K562 (cell line): Measurements from ENCODE around the gene TUT1. TPM values are rescaled to one million over a fixed set of nuclear protein-coding genes. Genes with fewer than 3 reads are reported as not detected.

Experiments
- BCLAF1 ChIP-seq, 2 experiments: fragments of 450-650 bp in 1 of 2; IDR thresholded peaks; 2 replicates each; pipeline ENCODE4 v1.6.1; 2011 to 2017; ENCODE audit warnings: low read depth in 2 of 2, antibody characterized with exemption in 1 of 2, borderline replicate concordance in 1 of 2, low read length in 1 of 2, mild to moderate bottlenecking in 1 of 2, mixed read lengths in 1 of 2; ENCODE audit not compliant: control insufficient read depth in 1 of 2
- BCOR ChIP-seq: fragments of 450-650 bp; IDR thresholded peaks from 2 replicates; pipeline ENCODE4 v1.6.1; 2016
- E2F4 ChIP-seq: sonication (generic); formaldehyde crosslinking; IDR thresholded peaks from 2 replicates; pipeline ENCODE4 v1.8.0; 2022; ENCODE audit warnings: mild to moderate bottlenecking, low read depth, missing genetic modification reagents
- ELF4 ChIP-seq: fragments of 450-650 bp; formaldehyde crosslinking; IDR thresholded peaks from 2 replicates; pipeline ENCODE4 v1.4.0; 2022; ENCODE audit warnings: missing genetic modification characterization
- KDM2B ChIP-seq: fragments of 250-450 bp; sonication (Bioruptor Pico); IDR thresholded peaks from 2 replicates; pipeline ENCODE4 v1.8.0; 2021; ENCODE audit warnings: mild to moderate bottlenecking, moderate library complexity
- MNT ChIP-seq, 2 experiments: fragments of 450-650 bp; conservative IDR thresholded peaks; 2 replicates each; pipeline ENCODE4 v1.6.1; 2017; ENCODE audit warnings: mild to moderate bottlenecking in 2 of 2, moderate library complexity in 2 of 2
- MXI1 ChIP-seq: IDR thresholded peaks from 2 replicates; pipeline ENCODE4 v1.6.1; 2011; ENCODE audit warnings: low read depth, mild to moderate bottlenecking, improper control_type of control experiment, low read length
- PHF20 ChIP-seq: fragments of 450-650 bp; IDR thresholded peaks from 2 replicates; pipeline ENCODE4 v1.6.1; 2018; ENCODE audit not compliant: partially characterized antibody
- POLR2A ChIP-seq: fragments of 450-650 bp; conservative IDR thresholded peaks from 2 replicates; pipeline ENCODE4 v1.6.1; 2016
- RAD51 ChIP-seq: fragments of 450-650 bp; IDR thresholded peaks from 2 replicates; pipeline ENCODE4 v1.7.1; 2016; ENCODE audit warnings: low read depth, mild to moderate bottlenecking, borderline replicate concordance
- RBBP5 ChIP-seq: fragments of 200-600 bp; sonication (generic); IDR thresholded peaks from 2 replicates; pipeline ENCODE4 v1.6.1; 2012; ENCODE audit warnings: borderline replicate concordance, mild to moderate bottlenecking, low read length, control low read depth, inconsistent platforms; ENCODE audit not compliant: insufficient read depth, poor library complexity, severe bottlenecking
- RBM34 ChIP-seq: fragments of 200-400 bp; formaldehyde crosslinking; IDR thresholded peaks from 2 replicates; pipeline ENCODE4 v1.6.1; 2018; ENCODE audit warnings: low read length, borderline replicate concordance; ENCODE audit not compliant: insufficient read depth
- RFX5 ChIP-seq: IDR thresholded peaks from 2 replicates; pipeline ENCODE4 v1.6.1; 2011; ENCODE audit warnings: low read depth, mild to moderate bottlenecking, improper control_type of control experiment, low read length
- SAFB2 ChIP-seq: fragments of 200-400 bp; formaldehyde crosslinking; IDR thresholded peaks from 2 replicates; pipeline ENCODE4 v1.6.1; 2018; ENCODE audit warnings: borderline replicate concordance, low read length, low read depth, moderate library complexity; ENCODE audit not compliant: severe bottlenecking
- TCFL5 ChIP-seq: fragments of 250-450 bp; sonication (Bioruptor Pico); conservative IDR thresholded peaks from 2 replicates; pipeline ENCODE4 v1.6.1; 2021; ENCODE audit warnings: mild to moderate bottlenecking, moderate library complexity, matching md5 sums
- TEAD4 ChIP-seq, 2 experiments: sonication (generic) in 1 of 2; formaldehyde crosslinking in 1 of 2; IDR thresholded peaks; 2 replicates each; pipeline versions ENCODE4 v1.6.1 to v1.8.0; 2012 to 2022; ENCODE audit warnings: borderline replicate concordance in 1 of 2, inconsistent platforms in 1 of 2, low read length in 1 of 2, mild to moderate bottlenecking in 1 of 2, missing genetic modification reagents in 1 of 2
- ZBED1 ChIP-seq: IDR thresholded peaks from 2 replicates; pipeline ENCODE4 v1.6.1; 2014
- ZNF12 ChIP-seq: sonication (generic); formaldehyde crosslinking; IDR thresholded peaks from 2 replicates; pipeline ENCODE4 v1.4.0; 2020; ENCODE audit warnings: mild to moderate bottlenecking, missing genetic modification reagents
- ZNF174 ChIP-seq: fragments of 250-450 bp; sonication (Bioruptor Pico); IDR thresholded peaks from 2 replicates; pipeline ENCODE4 v1.4.0; 2020; ENCODE audit warnings: mild to moderate bottlenecking
- ZNF239 ChIP-seq: fragments of 250-450 bp; sonication (Bioruptor Pico); IDR thresholded peaks from 2 replicates; pipeline ENCODE4 v1.4.0; 2020; ENCODE audit warnings: mild to moderate bottlenecking
- ZNF274 ChIP-seq: IDR thresholded peaks from 2 replicates; pipeline ENCODE4 v1.6.1; 2011; ENCODE audit warnings: low read depth, mild to moderate bottlenecking, low read length, moderate library complexity, borderline replicate concordance
- ZNF277 ChIP-seq: fragments of 250-450 bp; sonication (Bioruptor Pico); IDR thresholded peaks from 2 replicates; pipeline ENCODE4 v1.8.0; 2022; ENCODE audit warnings: inconsistent platforms, mild to moderate bottlenecking, moderate library complexity, borderline replicate concordance
- polyA plus RNA-seq, 8 experiments: library from polyadenylated mRNA; depleted of rRNA in 4 of 8; stranded (reverse) in 5 of 8; unstranded in 3 of 8; fragments of >200 nt; fragmentation: Nextera tagmentation in 2 of 8; fragmentation: Illumina TruSeq in 1 of 8; extraction: Ambion mirVana in 2 of 8; extraction: Trizol in 1 of 8; gene quantifications; 2 replicates each; pipeline versions ENCODE4 v1.2.1 to v1.2.3, GENCODE V29; 2011 to 2014; ENCODE audit warnings: inconsistent platforms in 1 of 8, missing spikeins in 1 of 8
- total RNA-seq, 7 experiments: library from RNA; depleted of rRNA in 6 of 7; stranded (reverse); fragments of >200 nt in 6 of 7; fragmentation: Illumina TruSeq in 2 of 7; extraction: Trizol in 2 of 7; gene quantifications; 2 replicates each; pipeline versions ENCODE4 v1.2.1 to v1.2.3, GENCODE V29; 2011 to 2021; ENCODE audit warnings: low replicate concordance in 1 of 7

Gene TUT1
- total and polyA plus RNA-seq, 9 of the 15 experiments (the other 6 are each of a cell fraction or from before 2014, with no cell fraction given) = 0.66 to 44.3 (median 15.7) TPM

- TF ChIP-seq ZNF277 (CRISPR knock-in tag) (no peak), RBBP5 (no peak), PHF20 (no peak), RFX5 (no peak), RBM34 (no peak), SAFB2 (no peak), BCLAF1 (IDR thresholded peaks at IDR 0.05; ENCODE audit: borderline replicate concordance in 1 of 2, control insufficient read depth in 1 of 2, low read depth in 2 of 2, low read length in 1 of 2) (no peak), BCOR (peak; percentile 8; the same call in 1 of the 2 replicates), TEAD4 (IDR thresholded peaks at IDR 0.05; ENCODE audit: low read length) (no peak), TEAD4 (CRISPR knock-in tag; IDR thresholded peaks at IDR 0.05; ENCODE audit: borderline replicate concordance) (no peak), TCFL5 (CRISPR knock-in tag) (no peak), E2F4 (CRISPR knock-in tag) (no peak), ZNF12 (CRISPR knock-in tag) (no peak), RAD51 (no peak), POLR2A (peak; percentile 38), MXI1 (no peak), ZNF239 (CRISPR knock-in tag) (no peak), ZNF274 (no peak), ELF4 (CRISPR knock-in tag) (no peak), KDM2B (CRISPR knock-in tag) (no peak), MNT (conservative IDR thresholded peaks at IDR 0.05) (peak; percentile 68; a peak in 3 of 4 replicates), ZNF174 (no peak), ZBED1 (0 out of 2 replicates have a peak, but pooled peaks have one; percentile 66)
Measured at GRCh38 chr11:62599069-62599696, 7.9 kb upstream of the TUT1 start (continued).
